ENCODE data around the gene CNN1.
"Not testable (repeated sequence)": the region's sequence is repeated elsewhere in the genome, so short reads cannot be mapped to it uniquely, and the experiment has no call there.

CNN1 gene

DNA sequence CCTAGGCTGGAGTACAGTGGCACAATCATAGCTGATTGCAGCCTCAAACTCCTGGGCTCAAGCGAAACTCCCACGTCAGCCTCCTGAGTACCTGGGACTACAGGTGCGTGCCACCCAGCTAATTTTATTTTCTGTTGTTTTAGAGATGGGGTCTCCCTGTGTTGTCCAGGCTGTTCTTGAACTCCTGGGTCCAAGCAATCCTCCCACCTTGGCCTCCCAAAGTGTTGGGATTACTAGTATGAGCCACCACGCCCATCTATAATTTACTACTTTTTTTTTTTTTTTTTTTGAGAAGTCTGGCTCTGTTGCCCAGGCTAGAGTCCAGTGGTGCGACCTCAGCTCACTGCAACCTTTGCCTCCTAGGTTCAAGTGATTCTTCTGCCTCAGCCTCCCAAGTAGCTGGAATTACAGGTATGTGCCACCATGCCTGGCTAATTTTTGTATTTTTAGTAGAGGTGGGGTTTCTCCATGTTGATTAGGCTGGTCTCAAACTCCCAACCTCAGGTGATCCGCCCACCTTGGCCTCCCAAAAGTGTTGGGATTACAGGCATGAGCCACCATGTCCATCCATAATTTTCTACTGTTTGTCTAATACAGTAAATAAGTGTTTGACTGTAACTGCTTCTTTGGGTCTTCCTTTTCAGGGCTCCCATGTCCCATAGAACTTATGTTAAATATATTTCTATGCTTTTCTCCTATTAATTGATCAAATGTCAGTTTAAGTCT is 25.6 kb downstream of the CNN1 start:
- DNase-seq (ENCODE audit: low read depth, low spot score), result not testable (repeated sequence)

DNA sequence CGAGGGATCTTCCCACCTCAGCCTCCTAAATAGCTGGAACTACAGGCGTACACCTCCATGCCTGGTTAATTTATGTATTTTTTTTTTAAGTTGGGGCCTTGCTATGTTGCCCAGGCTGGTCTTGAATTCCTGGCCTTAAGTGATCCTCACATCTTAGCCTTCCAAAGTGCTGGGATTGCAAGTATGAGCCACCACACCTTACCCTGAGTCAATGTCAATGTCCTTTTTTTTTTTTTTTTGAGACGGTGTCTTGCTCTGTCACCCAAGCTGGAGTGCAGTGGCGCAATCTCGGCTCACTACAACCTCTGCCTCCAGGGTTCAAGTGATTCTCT is 27.0 kb downstream of the CNN1 start:
- DNase-seq (ENCODE audit: low read depth, low spot score), result not testable (repeated sequence)

DNA sequence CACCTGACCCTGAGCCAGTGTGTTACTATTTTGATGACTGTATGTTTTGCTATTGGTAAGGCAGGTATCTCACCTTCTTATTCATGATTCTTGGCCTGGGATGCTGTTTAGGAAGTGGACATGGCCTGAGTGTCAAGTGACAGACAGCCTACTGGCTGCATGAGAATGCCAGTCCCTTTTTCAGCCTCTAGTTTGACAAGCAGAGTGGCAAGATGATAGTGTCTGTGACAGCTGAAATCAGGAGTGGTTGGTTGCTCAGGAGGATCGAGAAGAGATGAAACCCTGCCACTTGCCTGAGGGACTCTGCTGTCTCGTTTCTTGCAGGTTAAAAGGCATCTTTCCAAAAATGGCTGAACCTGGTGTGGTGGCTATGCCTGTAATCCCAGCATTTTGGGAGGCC is 27.5 kb downstream of the CNN1 start:
- DNase-seq (ENCODE audit: low read depth, low spot score), result no peak

DNA sequence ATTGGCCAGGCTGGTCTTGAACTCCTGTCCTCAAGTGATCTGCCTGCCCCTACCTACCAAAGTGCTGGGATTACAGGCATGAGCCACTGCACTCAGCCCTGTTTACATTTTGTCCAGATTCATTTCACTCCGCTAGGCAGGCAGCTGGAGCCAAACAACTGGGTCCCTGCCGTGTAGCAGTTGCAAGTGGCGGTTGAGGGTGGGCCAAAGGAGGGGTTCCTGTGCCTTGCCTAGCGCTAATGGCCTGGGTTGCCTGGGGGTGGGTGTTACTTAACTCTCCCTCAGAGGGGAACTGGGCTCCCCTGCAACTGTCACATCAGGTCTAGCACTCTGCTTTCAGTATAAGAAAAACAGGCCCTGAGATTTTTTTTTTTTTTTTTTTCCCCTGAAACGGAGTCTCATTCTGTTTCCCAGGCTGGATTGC is 31.4 kb downstream of the CNN1 start:
- no peak for DNase-seq (ENCODE audit: low read depth, low spot score)

DNA sequence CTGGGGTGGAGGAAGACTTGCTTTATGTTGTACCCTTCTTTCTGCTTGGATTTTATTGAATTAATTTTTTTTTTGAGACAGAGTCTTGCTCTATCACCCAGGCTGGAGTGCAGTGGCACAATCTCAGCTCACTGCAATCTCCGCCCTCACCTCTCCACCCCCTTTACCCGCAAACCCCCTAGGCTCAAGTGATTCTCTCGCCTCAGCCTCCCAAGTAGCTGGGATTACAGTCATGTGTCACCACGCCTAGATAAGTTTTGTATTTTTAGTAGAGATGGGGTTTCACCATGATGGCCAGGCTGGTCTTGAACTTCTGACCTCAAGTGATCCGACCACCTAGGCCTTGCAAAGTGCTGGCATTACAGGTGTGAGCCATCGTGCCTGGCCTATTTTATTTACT is 34.7 kb downstream of the CNN1 start:
- not testable (repeated sequence) for DNase-seq (ENCODE audit: low read depth, low spot score)

DNA sequence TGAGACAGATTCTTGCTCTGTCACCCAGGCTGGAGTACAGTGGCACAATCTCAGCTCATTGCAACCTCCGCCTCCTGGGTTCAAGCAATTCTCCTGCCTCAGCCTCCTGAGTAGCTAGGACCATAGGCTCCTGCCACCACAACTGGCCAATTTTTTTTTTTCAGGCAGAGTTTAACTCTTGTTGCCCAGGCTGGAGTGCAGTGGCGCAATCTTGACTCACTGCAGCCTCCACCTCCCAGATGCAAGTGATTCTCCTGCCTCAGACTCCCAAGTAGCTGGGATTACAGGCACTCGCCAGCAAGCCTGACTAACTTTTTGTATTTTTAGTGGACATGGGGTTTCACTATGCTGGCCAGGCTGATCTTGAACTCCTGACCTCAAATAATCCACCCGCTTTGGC is 35.1 kb downstream of the CNN1 start:
- DNase-seq (ENCODE audit: low read depth, low spot score), result not testable (repeated sequence)

DNA sequence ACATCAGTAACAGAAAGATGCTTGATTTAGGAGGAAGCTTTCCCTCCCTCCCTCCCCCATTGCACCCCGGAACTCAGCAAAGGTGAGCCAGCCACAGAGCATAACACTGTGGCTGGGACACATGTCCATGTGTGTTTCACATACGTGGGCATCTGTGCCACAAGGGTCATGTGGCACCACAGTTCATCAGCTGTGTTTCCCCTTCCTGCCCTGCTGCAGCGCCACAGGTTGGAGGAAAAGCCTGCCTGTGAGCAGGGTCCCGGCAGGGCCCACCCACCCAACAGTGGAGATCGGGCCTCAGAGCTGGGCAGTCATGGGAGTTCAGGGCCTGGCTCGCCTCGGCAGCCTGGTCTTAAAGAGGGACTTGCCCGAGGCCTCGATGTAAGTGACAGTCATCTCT is 36.0 kb downstream of the CNN1 start:
- no peak for DNase-seq (ENCODE audit: low read depth, low spot score)

DNA sequence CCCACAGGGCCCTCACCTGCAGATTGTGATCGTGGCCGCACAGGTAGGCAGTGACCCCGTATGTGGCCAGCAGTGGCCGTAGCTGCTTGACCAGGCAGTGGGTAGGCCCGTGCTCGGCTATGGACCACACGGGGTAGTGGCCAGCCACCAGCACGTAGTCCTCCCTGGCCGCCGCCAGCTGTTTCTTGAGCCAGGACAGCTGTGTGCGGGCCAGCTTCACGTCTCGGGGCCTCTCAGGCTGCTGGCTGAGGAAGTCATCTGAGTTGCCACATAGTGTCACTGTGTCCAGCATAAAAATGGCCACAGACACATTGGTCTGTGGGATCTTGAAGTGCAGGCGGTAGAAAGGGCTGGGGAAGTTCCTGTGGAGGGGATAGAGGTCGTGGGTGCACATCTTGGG is 37.6 kb downstream of the CNN1 start:
- no peak for DNase-seq (ENCODE audit: low read depth, low spot score)

DNA sequence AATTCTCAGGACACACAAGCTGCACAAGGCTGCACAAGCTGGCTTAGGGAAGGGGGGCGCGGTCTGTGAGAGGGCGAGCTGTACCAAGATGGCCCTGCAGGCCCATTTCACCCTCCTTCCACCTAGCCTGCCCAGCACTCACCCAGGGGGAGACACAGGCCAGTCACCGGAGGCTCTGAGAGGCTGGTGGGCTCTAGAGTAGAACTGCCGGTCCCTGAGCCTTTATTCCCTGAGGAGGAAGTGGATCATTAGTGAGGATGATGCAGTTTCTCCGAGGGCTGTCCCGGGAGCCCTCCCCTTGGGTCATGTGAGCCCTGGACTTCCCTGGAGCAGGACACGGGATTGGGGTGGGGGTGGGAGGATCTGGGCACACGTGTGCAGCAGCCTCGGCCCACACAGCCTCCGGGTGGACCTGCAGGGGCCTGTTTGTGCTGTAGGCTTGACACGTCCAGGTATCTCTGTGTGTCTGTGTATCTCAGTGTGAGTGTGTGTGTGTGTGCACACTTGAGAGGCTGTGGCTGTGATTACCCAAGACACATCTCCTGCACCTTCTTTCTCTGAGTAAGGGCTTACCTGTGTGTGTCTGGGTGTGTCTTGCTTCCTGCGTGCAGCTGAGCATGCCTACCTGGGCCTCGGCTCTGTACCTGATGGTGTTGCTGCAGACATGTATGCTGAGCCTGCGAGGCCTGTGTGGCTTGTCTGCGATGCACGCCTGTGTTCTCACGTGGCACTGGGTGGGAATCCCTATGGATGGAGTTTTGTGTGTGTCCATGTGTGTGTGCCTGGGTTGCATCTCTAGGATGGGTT is 39.0 kb downstream of the CNN1 start, which contains the start of gene ACP5:
TSS of gene ACP5 (minus strand) at position 195 of the 807 bp plus-strand sequence. CDS start 328 bp downstream, outside the sequence.
- DNase-seq (ENCODE audit: low read depth, low spot score), result no peak

DNA sequence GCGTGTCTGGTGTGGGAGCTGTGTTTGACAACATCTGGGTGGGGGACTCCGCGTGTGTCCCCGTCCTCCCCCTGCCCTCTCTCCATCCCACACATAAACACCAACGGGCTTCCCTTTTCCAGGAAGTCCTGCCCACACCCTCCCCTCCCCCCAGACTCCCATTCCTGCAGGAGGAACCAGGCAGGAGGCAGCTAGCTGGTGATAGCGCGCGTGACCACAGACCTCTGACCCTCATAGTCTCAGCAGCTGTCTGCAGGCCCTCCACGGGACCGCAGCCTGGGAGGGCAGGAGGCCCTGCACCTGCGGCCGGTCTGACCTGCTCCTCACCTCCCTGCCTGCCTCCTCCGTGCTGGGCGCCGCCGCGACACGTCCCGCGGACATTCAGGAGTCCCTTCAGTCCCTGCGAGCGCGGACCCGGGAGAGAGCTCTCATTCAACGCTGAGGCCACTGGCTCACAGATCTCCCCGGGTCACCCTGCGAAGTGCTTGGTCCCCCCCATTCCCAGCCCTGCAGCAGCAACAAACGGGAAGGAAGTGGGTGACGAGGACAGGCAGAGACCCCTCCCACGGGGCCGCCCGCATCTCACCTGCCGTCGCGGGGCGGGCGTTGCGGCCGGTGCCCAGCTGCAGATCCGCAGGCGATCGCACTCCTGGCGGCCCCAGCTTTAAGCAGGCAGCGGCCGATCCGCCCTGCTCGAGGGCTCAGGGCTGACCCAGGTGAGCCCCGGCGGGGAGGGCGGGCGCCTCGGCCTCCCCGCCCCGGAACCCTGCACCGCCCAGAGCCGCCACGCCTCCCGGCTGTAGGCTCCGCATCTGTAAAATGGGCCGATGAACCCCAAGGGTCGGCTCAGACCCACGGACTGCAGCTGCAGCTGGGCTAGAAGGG is 39.8 kb downstream of the CNN1 start:
- DNase-seq (ENCODE audit: low read depth, low spot score), result no peak

DNA sequence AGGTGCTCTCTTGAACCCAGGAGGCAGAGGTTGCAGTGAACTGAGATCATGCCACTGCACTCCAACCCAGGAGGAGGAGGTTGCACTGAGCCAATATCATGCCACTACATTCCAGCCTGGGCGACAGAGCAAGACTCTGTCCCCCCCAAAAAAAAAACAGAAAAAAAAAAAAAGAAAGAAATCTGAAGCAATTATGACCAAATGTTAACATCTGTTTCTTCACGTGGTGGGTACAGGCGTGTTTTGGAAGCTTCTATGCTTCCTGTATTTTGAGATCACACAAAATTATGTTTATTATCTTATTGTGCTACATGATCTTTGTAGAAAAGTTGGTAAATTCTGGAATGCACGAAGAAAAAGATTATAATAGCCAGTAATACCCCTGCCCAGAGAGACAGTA is 41.5 kb downstream of the CNN1 start:
- DNase-seq (ENCODE audit: low read depth, low spot score), result no peak

DNA sequence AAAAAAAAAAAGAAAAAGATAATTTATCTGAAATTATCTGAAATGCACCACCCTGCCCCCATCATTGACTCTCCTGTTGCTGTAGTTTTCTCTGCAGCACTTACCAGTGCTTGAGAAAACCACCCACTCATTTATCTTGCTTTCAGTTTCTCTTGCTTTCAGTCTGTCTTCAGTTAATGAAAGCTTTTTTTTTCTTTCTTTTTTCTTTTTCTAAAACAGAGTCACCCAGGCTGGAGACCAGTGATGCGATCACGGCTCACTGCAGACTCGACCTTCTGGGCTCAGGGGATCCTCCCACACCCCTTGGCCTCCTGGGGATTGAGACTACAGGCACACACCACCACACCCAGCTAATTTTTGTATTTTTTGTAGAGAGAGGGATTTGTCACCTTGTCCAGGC is 43.1 kb downstream of the CNN1 start:
- DNase-seq (ENCODE audit: low read depth, low spot score), result no peak

DNA sequence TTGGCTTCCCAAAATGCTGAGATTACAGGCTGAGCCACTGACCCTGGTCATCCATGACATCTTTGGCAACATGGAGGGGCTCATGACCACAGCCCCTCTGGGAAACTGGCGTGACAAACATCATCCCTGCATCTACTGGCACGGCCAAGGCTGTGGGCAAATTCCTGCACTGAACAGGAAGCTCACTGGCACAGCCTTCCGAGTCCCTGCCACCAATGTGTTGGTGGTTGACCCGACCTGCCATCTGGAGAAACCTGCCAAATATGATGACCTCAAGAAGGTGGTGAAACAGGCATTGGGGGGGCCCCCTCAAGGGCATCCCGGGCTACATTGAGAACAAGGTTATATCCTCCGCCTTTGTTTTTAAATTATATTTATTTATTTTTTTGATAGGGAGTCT is 47.7 kb downstream of the CNN1 start:
- DNase-seq (ENCODE audit: low read depth, low spot score), result no peak

DNA sequence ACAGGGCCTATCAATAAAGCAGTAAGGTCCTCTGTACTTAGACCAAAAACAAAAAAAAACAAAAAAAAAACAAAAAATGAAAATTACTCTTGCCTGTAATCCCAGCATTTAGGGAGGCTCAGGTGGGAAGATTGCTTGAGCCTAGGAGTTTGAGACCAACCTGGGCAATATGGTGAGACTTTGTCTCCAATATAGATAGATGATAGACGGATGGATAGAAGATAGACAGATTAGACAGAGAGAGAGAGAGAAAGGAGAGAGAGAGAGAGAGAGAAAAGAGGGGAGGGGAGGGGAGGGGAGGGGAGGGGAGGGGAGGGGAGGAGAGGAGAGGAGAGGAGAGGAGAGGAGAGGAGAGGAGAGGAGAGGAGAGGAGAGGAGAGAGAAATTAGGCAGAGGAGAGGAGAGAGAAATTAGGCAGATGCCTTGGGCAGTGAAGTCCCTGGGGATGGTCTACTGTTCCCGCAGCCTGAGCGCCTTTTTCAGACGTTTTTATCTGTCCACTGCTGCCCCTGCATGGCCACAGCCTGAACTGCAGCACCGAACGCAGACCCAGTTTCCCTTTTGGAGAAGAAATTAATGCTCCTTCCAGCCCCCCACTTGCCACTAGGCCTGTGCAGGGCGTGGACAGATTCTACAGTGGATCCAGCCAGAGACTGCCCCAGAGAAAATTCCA is 48.8 kb downstream of the CNN1 start:
- DNase-seq (ENCODE audit: low read depth, low spot score), result peak; percentile 55

DNA sequence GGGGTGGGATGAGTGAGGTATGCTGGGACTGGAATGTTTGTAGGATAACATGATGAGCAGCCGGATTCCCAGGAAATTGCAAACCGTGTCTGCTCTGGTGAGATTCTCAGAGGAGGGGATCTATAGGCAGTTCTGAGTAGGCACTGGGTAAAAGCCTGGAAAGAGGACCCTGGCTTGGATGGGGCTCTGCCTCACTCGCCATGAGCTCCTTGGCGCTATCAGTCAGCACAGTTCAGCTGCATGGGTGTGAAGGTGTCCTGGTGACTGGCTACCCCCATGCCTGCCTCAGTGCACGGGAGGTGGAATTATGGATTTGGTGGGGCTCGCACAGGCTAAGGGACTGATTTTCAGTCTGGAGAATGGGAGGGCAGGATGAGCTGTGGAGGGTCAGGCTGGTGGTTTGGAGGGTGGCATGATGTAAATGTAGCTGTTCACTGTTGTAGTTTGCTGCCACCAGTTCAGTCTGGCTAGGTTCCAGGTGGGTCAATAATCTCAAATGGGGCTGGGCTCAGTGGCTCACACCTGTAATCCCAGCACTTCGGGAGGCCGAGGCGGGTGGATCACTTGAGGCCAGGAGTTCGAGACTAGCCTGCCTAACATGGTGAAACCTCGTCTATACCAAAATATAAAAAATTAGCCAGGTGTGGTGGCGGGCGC is 49.5 kb downstream of the CNN1 start:
- no peak for DNase-seq (ENCODE audit: low read depth, low spot score)

DNA sequence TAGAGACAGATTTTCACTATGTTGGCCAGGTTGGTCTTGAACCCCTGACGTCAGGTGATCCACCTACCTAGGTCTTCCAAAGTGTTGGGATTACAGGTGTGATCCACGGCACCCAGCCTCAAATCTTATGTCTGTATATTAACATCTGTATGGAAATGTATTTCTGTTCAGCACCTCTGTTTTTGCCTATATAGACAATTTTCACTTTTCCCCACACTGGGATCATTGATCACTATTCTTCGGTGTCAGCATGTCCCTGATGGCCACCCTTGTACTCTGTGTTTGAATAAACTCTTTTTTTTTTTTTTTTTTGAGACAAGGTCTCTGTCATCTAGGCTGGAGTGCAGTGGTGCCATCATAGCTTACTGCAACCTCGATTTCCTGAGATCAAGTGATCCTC is 55.4 kb downstream of the CNN1 start:
- DNase-seq (ENCODE audit: low read depth, low spot score), result no peak

DNA sequence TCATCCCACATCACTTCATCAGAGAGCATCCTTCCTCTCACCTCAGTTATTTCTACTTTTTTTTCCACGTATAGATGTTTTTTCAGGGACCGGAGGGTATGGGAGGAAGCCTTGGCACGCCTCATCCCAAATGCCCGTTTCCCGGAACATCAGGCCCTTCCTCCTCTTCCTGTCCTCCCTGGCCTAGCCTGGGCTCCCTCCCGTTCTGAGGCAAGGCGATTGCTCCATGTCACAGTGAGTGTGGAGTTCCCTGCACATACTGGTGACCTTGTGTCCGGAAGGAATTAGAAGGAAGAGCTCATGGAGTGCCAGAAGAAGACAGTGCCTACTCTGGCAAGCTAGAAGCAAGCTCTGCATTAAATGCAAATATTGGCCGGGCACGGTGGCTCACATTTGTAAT is 57.5 kb downstream of the CNN1 start:
- no peak for DNase-seq (ENCODE audit: low read depth, low spot score)

DNA sequence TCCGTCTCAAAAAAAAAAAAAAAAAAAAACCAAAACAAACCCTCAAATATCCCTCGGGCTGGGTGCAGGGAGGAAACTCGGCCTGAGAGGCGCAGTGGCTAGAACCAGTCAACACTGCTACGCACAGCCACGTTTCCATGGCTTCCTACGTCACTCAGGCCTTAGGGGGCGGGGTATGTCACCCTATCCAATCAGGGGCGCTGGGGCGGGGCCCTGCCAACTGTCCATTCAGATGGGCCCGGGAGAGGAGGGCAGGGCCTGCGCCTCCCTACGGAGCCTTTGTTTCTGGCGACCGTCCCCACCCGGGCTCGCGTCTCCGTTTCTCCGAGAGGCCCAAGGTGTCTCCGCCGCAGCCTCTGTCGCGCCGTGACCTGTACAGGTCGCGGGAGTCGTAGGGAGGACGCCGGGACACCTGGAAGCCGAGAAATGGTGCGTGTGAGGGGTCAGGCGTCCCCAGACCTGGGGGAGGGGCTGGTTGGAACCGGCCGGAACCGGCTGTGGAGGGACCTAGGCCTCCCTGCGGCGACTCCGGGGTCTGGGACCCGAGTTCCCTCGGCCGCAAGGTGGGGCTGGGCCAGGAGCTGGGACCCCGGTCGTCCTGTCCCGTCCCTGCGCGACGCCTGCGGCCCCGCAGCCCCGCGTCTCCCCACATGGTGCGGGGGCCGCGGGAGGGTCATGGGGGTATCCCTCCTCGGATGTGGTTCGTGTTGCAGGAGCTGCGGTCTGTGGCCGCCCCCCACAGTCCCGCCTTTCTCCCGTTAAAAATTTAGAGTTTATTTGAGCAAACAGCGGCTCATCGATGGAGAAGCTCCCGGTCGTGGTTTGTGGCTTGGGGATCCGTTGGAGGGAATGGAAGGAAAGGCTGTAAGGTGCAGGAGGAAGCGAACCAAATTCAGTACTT is 58.8 kb downstream of the CNN1 start, which contains the start of gene ZNF627:
TSS of gene ZNF627 (plus strand) at position 282 of the 901 bp plus-strand sequence. CDS start at position 427, 145 bp downstream.
- peak; percentile 96 for DNase-seq (ENCODE audit: low read depth, low spot score)

DNA sequence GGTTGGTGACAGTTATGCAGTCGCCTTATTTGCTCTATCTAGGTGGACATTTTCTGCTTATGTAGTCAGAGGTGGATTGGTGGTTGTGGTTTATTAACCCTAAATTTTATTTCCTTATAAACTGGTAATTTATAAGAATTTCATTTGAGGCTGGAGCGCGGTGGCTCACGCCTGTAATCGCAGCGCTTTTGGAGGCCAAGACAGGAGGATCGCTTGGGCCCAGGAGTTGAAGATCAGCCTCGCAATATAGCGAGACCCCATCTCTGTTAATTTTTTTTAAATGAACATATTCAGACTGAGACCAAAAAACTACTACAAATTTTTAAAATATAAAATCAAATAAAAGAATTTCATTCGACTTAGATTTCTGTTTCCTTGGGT is 59.4 kb downstream of the CNN1 start:
- no peak for DNase-seq (ENCODE audit: low read depth, low spot score)

DNA sequence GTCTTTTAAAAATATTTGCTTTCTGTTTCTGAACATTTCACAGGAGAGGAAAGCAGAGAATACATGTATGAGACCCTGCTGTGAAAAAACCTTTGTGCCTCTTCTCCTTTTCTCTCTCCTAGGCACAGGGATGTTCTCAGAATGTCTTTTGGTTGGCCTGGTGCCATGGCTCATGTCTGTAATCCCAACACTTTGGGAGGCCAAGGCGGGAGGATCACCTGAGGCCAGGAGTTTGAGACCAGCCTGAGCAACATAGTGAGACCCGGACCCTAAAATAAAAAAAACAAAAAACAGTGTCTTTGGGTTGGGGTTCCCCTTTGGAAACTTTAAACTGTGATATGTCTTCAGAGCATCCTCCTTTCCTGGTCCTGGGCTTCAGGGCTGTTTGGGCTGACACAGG is 60.1 kb downstream of the CNN1 start:
- no peak for DNase-seq (ENCODE audit: low read depth, low spot score)

Data from activated CD4-positive, CD25-positive, alpha-beta regulatory T cell treated with anti-CD3 and anti-CD28 coated beads, Interleukin-2, amount 50 U/mL, for 16 hours (primary cell).